Skeletal muscle cell (primary cell): Measurements from ENCODE around the gene KCTD21.
"Not testable (repeated sequence)": the region's sequence is repeated elsewhere in the genome, so short reads cannot be mapped to it uniquely, and the experiment has no call there.

Source experiments
- DNase-seq: peaks from one replicate; pipeline ENCODE4 v3.0.0-alpha.2; 2010; ENCODE audit warnings: low read depth
- H3K4me3 ChIP-seq: 2 replicates; pipeline ENCODE4 v1.5.1; 2011; ENCODE audit warnings: low read depth, mild to moderate bottlenecking, control low read depth, low read length, moderate library complexity

KCTD21 gene

GRCh38 chr11:78187366-78188285 lies 800 bp downstream of the KCTD21 start:
- DNase-seq = no peak

GRCh38 chr11:78181185-78181584 lies 7.2 kb downstream of the KCTD21 start:
- no peak for DNase-seq
- no peak overlapping the region for H3K4me3 ChIP-seq

More at GRCh38 chr11:78187366-78188285, 800 bp downstream of the KCTD21 start:
- peak overlapping the region; percentile 86 for H3K4me3 ChIP-seq

GRCh38 chr11:78180751-78181150 lies 7.7 kb downstream of the KCTD21 start:
- no peak overlapping the region for H3K4me3 ChIP-seq
- DNase-seq = no peak

GRCh38 chr11:78179459-78180071 lies 8.9 kb downstream of the KCTD21 start:
- no peak for DNase-seq
- no peak overlapping the region for H3K4me3 ChIP-seq

GRCh38 chr11:78177216-78177615 lies 11.2 kb downstream of the KCTD21 start:
- no peak overlapping the region for H3K4me3 ChIP-seq
- DNase-seq = no peak

- no peak overlapping the region for H3K4me3 ChIP-seq
- no peak for DNase-seq
Measured at GRCh38 chr11:78176605-78177141, 11.8 kb downstream of the KCTD21 start.

GRCh38 chr11:78175862-78176261 lies 12.6 kb downstream of the KCTD21 start:
- DNase-seq, H3K4me3 ChIP-seq: not testable (repeated sequence)

GRCh38 chr11:78171951-78172350 lies 16.5 kb downstream of the KCTD21 start:
- DNase-seq = no peak
- H3K4me3 ChIP-seq = no peak overlapping the region

GRCh38 chr11:78170874-78171549 lies 17.4 kb downstream of the KCTD21 start:
- H3K4me3 ChIP-seq = no peak overlapping the region
- no peak for DNase-seq

- no peak for DNase-seq
- no peak overlapping the region for H3K4me3 ChIP-seq
Measured at GRCh38 chr11:78170413-78170812, 18.0 kb downstream of the KCTD21 start.

GRCh38 chr11:78168539-78169477 lies 19.6 kb downstream of the KCTD21 start:
- H3K4me3 ChIP-seq = no peak overlapping the region
- peak; percentile 86 for DNase-seq

GRCh38 chr11:78166855-78167469 lies 21.5 kb downstream of the KCTD21 start:
- no peak for DNase-seq
- no peak overlapping the region for H3K4me3 ChIP-seq

GRCh38 chr11:78164471-78164870 lies 24.0 kb downstream of the KCTD21 start:
- DNase-seq = no peak
- H3K4me3 ChIP-seq = no peak overlapping the region

- DNase-seq = no peak
- no peak overlapping the region for H3K4me3 ChIP-seq
Measured at GRCh38 chr11:78163828-78164227, 24.6 kb downstream of the KCTD21 start.

- no peak for DNase-seq
- no peak overlapping the region for H3K4me3 ChIP-seq
Measured at GRCh38 chr11:78161962-78162371, 26.5 kb downstream of the KCTD21 start.

GRCh38 chr11:78161346-78161745 lies 27.1 kb downstream of the KCTD21 start:
- no peak overlapping the region for H3K4me3 ChIP-seq
- DNase-seq = no peak

- no peak overlapping the region for H3K4me3 ChIP-seq
- no peak for DNase-seq
Measured at GRCh38 chr11:78160557-78160956, 27.9 kb downstream of the KCTD21 start.

- no peak overlapping the region for H3K4me3 ChIP-seq
- no peak for DNase-seq
Measured at GRCh38 chr11:78158987-78159652, 29.3 kb downstream of the KCTD21 start.
